ENCODE results near the gene CHMP2A. TPM values are rescaled to one million over a fixed set of nuclear protein-coding genes. Genes with fewer than 3 reads are reported as not detected.

The CHMP2A gene
- total and polyA plus RNA-seq, 2 of the 13 experiments (the other 11 are each of a cell fraction or from before 2014, with no cell fraction given), result 49.7 to 55.0 TPM

GRCh38 chr19:58575183-58576041 is 20.5 kb upstream of the CHMP2A start (continued):
- TF ChIP-seq, protein P1, sequence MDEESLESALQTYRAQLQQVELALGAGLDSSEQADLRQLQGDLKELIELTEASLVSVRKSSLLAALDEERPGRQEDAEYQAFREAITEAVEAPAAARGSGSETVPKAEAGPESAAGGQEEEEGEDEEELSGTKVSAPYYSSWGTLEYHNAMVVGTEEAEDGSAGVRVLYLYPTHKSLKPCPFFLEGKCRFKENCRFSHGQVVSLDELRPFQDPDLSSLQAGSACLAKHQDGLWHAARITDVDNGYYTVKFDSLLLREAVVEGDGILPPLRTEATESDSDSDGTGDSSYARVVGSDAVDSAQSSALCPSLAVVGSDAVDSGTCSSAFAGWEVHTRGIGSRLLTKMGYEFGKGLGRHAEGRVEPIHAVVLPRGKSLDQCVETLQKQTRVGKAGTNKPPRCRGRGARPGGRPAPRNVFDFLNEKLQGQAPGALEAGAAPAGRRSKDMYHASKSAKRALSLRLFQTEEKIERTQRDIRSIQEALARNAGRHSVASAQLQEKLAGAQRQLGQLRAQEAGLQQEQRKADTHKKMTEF (CRISPR knock-in tag; IDR thresholded peaks at IDR 0.05), result peak; percentile 79
- peak; percentile 69; the same call in 1 of the 2 replicates for TF ChIP-seq ZNF317 (CRISPR knock-in tag; IDR thresholded peaks at IDR 0.05)
- TF ChIP-seq SOX13 (IDR thresholded peaks at IDR 0.05), result no peak
- TF ChIP-seq SOX13 (CRISPR knock-in tag; conservative IDR thresholded peaks at IDR 0.05 in 1 of 2, IDR thresholded peaks at IDR 0.05 in 1 of 2), result no peak
- TF ChIP-seq HOXA5 (CRISPR knock-in tag; IDR thresholded peaks at IDR 0.05), result peak; percentile 78; the same call in 1 of the 2 replicates
- TF ChIP-seq FOXK1 (CRISPR knock-in tag; IDR thresholded peaks at IDR 0.05; ENCODE audit: borderline replicate concordance, low read depth), result 0 out of 2 replicates have a peak, but pooled peaks have one; percentile 11
- peak; percentile 86 for TF ChIP-seq HOXA3 (CRISPR knock-in tag; IDR thresholded peaks at IDR 0.05)
- peak; percentile 54; the same call in 1 of the 2 replicates for TF ChIP-seq NKX3-1 (CRISPR knock-in tag; IDR thresholded peaks at IDR 0.05)
- TF ChIP-seq, protein P2, sequence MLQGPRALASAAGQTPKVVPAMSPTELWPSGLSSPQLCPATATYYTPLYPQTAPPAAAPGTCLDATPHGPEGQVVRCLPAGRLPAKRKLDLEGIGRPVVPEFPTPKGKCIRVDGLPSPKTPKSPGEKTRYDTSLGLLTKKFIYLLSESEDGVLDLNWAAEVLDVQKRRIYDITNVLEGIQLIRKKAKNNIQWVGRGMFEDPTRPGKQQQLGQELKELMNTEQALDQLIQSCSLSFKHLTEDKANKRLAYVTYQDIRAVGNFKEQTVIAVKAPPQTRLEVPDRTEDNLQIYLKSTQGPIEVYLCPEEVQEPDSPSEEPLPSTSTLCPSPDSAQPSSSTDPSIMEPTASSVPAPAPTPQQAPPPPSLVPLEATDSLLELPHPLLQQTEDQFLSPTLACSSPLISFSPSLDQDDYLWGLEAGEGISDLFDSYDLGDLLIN (CRISPR knock-in tag; IDR thresholded peaks at IDR 0.05; ENCODE audit: borderline replicate concordance), result 0 out of 2 replicates have a peak, but pooled peaks have one; percentile 66
- peak; percentile 61; the same call in 1 of the 2 replicates for TF ChIP-seq DNMT3B (CRISPR knock-in tag; conservative IDR thresholded peaks at IDR 0.05)
- no peak for TF ChIP-seq ZSCAN30 (CRISPR knock-in tag; IDR thresholded peaks at IDR 0.05)
- TF ChIP-seq ZNF746 (CRISPR knock-in tag; IDR thresholded peaks at IDR 0.05), result peak; percentile 84; the same call in 1 of the 2 replicates
- 0 out of 2 replicates have a peak, but pooled peaks have one; percentile 18 for TF ChIP-seq ZMYM2 (CRISPR knock-in tag; IDR thresholded peaks at IDR 0.05)
- TF ChIP-seq FOSL2 (CRISPR knock-in tag; IDR thresholded peaks at IDR 0.05), result no peak
- TF ChIP-seq ZNF557 (CRISPR knock-in tag; IDR thresholded peaks at IDR 0.05), result no peak
- TF ChIP-seq IRF9 (CRISPR knock-in tag; IDR thresholded peaks at IDR 0.05; ENCODE audit: borderline replicate concordance), result peak; percentile 68; the same call in 1 of the 2 replicates
- no peak for TF ChIP-seq THYN1 (CRISPR knock-in tag; IDR thresholded peaks at IDR 0.05; ENCODE audit: borderline replicate concordance, low read depth)
- no peak for TF ChIP-seq SOX5 (CRISPR knock-in tag; IDR thresholded peaks at IDR 0.05; ENCODE audit: borderline replicate concordance)
- TF ChIP-seq, protein P3, sequence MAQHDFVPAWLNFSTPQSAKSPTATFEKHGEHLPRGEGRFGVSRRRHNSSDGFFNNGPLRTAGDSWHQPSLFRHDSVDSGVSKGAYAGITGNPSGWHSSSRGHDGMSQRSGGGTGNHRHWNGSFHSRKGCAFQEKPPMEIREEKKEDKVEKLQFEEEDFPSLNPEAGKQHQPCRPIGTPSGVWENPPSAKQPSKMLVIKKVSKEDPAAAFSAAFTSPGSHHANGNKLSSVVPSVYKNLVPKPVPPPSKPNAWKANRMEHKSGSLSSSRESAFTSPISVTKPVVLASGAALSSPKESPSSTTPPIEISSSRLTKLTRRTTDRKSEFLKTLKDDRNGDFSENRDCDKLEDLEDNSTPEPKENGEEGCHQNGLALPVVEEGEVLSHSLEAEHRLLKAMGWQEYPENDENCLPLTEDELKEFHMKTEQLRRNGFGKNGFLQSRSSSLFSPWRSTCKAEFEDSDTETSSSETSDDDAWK (CRISPR knock-in tag; IDR thresholded peaks at IDR 0.05), result no peak
- peak; percentile 88 for TF ChIP-seq ZFX (CRISPR knock-in tag; IDR thresholded peaks at IDR 0.05; ENCODE audit: low read depth)
- no peak for TF ChIP-seq NR2F1 (CRISPR knock-in tag; IDR thresholded peaks at IDR 0.05)
- no peak for TF ChIP-seq ZNF749 (CRISPR knock-in tag; IDR thresholded peaks at IDR 0.05; ENCODE audit: borderline replicate concordance)
- TF ChIP-seq KDM5B (CRISPR knock-in tag; IDR thresholded peaks at IDR 0.05; ENCODE audit: borderline replicate concordance), result peak; percentile 77; the same call in 1 of the 2 replicates
- no peak for TF ChIP-seq JUN (CRISPR knock-in tag; IDR thresholded peaks at IDR 0.05)
- peak; percentile 90 for TF ChIP-seq NFYB (CRISPR knock-in tag; IDR thresholded peaks at IDR 0.05)
